CD4-positive, alpha-beta T cell treated with Interleukin-2 at 100 ng/mL for 4 hours (primary cell): ENCODE data around the gene CH25H.
A peak's percentile ranks its signal among the peaks of the same experiment; 100 is the strongest.
"Not testable (repeated sequence)": the region's sequence is repeated elsewhere in the genome, so short reads cannot be mapped to it uniquely, and the experiment has no call there.

Experiments
- DNase-seq: peaks from one replicate; pipeline ENCODE4 v3.0.0-alpha.2; 2020; ENCODE audit warnings: low spot score

The CH25H gene

GRCh38 chr10:89197473-89197872 is 9.6 kb downstream of the CH25H start:
- DNase-seq, result no peak

- DNase-seq, result not testable (repeated sequence)
Measured at GRCh38 chr10:89191301-89191700, 15.8 kb downstream of the CH25H start.

GRCh38 chr10:89189211-89189734 is 17.8 kb downstream of the CH25H start:
- DNase-seq, result no peak

- no peak for DNase-seq
Measured at GRCh38 chr10:89185658-89186057, 21.5 kb downstream of the CH25H start.

- no peak for DNase-seq
Measured at GRCh38 chr10:89184638-89185037, 22.5 kb downstream of the CH25H start.

- DNase-seq, result no peak
Measured at GRCh38 chr10:89183571-89183970, 23.5 kb downstream of the CH25H start.

GRCh38 chr10:89182894-89183293 is 24.2 kb downstream of the CH25H start:
- DNase-seq, result no peak

- DNase-seq, result no peak
Measured at GRCh38 chr10:89175816-89176215, 31.3 kb downstream of the CH25H start.

GRCh38 chr10:89173075-89173474 is 34.0 kb downstream of the CH25H start:
- no peak for DNase-seq

- no peak for DNase-seq
Measured at GRCh38 chr10:89171996-89172395, 35.1 kb downstream of the CH25H start.

- DNase-seq, result no peak
Measured at GRCh38 chr10:89171263-89171872, 35.7 kb downstream of the CH25H start.

- not testable (repeated sequence) for DNase-seq
Measured at GRCh38 chr10:89168354-89168900, 38.7 kb downstream of the CH25H start.

- no peak for DNase-seq
Measured at GRCh38 chr10:89167915-89168314, 39.2 kb downstream of the CH25H start.

- no peak for DNase-seq
Measured at GRCh38 chr10:89165923-89166322, 41.2 kb downstream of the CH25H start.

- DNase-seq, result no peak
Measured at GRCh38 chr10:89164920-89165319, 42.2 kb downstream of the CH25H start.

- no peak for DNase-seq
Measured at GRCh38 chr10:89164080-89164479, 43.0 kb downstream of the CH25H start.

- peak; percentile 53 for DNase-seq
Measured at GRCh38 chr10:89163265-89163995, 43.7 kb downstream of the CH25H start.

- DNase-seq, result no peak
Measured at GRCh38 chr10:89162596-89162995, 44.5 kb downstream of the CH25H start.

- DNase-seq, result no peak
Measured at GRCh38 chr10:89160339-89160738, 46.8 kb downstream of the CH25H start.

GRCh38 chr10:89159761-89160160 is 47.4 kb downstream of the CH25H start:
- DNase-seq, result no peak

GRCh38 chr10:89159316-89159715 is 47.8 kb downstream of the CH25H start:
- DNase-seq, result no peak

- no peak for DNase-seq
Measured at GRCh38 chr10:89158446-89158845, 48.7 kb downstream of the CH25H start.

- no peak for DNase-seq
Measured at GRCh38 chr10:89156161-89156835, 50.8 kb downstream of the CH25H start.
